HG03045 (cell line): Measurements from ENCODE around the gene GRIK3.

Experiments
- ATAC-seq: cut with Tn5 transposase; IDR thresholded peaks from one replicate; pipeline ENCODE4 v1.9.1; 2021; ENCODE audit warnings: mild to moderate bottlenecking, moderate library complexity; ENCODE audit not compliant: unreplicated experiment

The GRIK3 gene

DNA sequence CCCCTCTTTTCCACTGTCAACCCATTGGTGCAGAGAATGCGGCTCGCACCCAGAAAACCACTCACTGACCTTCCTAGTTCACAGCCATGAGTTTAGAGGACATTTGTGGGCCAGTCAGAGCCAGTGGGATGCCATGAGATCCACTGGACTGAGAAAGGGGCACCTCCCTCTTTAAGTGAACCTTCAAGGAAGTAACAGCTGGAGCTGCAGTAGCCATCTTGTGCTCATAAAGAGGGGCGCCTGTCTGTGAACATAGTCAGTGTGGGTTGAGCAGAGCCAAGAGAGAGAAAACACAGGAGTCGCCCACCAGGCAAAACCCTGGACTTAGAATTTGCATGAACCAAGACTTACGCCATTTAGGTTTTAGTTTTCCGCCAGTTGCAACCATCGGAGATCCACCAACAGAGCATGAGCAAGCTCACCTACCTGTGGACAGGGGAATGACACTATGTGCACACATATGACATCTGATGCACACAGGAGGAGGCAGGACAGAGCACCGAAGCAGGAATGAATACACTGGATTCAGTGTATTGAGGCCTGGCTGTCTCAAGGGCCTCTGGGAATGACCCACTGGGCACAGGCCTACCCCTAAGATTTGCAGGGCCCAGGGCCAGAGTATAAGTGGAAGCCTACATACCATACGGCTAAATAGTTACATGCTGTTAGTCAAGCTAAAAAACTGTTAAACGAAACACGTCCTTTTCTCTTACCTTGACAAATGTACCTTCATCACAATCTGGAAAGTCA lies 151.6 kb downstream of the GRIK3 start:
- ATAC-seq: no peak

DNA sequence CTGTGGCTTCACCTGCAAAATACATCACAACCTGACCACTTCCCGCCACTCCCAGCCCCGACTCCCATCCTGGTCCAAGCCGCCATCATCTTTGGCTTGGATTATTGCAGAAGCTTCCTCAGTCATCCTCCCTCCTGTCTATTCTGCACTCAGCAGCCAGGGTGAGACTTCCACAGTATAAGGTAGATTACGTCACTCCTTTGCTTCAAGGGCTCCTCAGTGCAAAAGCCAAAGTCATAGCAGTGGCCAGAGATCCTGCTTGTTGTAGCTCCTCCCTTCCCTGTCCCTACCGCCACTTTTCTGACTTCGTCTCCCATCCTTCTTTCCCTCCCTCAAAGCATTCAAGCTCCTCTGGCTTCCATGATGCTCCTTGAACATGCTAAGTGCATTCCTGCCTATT lies 152.8 kb downstream of the GRIK3 start:
- no peak for ATAC-seq

- ATAC-seq: no peak
Observed at GRCh38 chr1:36881068-36881405, 153.3 kb downstream of the GRIK3 start.

DNA sequence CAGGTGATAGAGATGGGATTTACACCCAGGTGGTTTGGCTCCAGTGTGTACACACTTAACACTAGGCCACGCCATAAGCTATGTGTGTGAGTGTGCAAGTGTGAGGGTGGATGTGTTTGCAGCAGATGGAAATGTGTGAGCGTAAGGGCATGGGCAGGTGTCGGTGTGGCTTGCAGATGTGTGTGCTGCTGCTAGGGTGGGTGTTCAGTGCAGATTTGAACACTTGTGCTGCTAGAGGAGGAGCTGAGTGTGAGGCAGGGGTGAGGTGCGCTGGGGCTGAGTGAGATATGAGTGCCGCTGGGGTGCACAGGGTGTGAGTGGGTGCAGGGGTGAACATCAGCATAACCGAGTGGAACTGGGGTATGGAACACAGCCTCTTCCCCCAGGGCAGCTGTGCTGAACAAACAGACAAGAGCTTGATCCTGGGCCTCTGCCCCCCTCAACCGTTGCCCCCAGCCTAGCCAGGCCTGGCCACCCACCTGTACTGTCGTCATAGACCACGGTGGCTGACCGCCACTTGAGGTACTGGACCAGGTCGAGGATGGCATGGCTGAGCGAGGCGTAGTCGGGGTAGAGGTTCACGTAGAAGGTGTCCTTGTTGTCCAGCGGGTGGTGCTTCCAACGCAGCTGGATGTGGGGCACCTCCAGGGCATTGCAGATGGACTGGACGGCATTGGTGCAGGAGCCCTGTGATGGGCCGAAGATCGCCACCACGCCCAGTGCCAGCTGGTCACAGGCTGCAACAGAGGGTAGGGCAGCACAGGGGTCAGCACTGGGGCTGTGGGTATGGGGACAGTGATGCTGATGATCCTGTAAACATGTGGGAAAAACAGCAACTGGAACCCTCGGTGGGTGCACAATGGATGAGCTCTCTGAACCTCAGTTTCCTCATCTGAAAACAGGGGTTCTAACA lies 153.9 kb downstream of the GRIK3 start:
- ATAC-seq: no peak

DNA sequence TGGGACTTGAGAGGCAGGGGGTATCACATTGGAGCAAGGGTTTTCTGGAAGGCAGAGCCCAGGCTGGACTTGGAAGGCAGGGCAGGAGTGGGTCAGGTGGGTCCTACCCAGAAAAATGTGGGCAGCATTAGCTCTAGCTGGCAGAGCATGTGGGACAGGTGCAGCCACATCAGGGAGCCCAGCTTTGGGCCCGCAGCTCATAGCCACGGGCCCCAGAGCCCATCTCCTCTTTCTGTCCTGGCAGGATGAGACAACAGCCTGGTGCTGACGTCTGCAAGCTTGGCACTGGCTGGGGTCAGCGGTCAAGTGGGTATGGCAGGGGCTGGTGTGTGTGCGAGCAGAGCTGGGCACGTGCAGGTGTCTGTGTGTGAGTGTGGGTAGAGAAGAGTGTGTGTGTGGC lies 154.7 kb downstream of the GRIK3 start:
- no peak for ATAC-seq

GRCh38 chr1:36876990-36877389 lies 157.3 kb downstream of the GRIK3 start:
- no peak for ATAC-seq

GRCh38 chr1:36874271-36875060 lies 159.8 kb downstream of the GRIK3 start:
- ATAC-seq: no peak

DNA sequence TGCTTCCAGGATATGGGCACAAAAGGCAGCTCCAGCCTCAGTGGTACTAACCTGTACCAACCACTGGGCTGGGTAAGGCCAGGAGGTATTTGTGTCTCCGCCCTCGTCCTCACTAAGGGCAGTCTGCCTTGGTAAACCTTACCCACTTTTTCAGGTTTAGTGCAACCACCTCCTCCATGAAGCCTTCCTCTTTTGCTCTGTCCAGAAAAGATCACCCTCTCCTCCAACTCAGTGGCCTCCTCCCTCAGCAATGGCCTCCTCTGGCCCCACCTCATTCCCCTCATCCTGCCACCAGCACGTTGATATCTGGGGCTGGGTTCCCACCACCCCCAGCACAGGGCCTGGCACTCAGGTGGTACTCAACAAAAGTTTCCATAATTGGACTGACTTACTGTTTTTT lies 161.5 kb downstream of the GRIK3 start:
- ATAC-seq: no peak

DNA sequence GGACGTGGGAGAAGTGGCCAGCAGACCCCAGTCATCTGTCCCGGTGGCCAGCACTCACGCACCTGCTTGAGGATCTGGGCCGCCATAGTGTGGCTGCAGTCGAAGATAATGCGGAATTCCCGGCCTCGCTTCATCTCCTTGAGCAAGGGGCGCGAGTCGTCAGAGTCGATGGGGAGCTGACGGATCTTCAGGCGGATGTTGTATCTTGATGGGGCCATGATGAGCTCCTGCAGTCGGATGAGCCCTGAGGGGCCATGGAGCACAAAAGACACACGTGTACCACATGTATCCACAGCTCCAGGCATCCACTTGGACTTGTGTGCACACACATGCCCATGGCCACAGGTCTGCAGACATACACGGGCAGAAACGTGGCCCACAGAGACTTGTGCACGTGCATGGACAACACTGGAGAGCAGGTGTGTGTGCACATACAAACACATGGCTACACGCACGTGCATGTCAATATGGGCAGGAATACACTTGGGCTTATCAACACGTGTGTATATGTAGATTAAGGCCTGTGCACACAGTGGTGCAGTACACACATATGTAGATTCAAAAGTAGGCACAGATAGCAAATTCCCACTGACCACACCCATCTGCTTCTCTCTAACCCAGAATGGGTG lies 162.1 kb downstream of the GRIK3 start:
- ATAC-seq: no peak

DNA sequence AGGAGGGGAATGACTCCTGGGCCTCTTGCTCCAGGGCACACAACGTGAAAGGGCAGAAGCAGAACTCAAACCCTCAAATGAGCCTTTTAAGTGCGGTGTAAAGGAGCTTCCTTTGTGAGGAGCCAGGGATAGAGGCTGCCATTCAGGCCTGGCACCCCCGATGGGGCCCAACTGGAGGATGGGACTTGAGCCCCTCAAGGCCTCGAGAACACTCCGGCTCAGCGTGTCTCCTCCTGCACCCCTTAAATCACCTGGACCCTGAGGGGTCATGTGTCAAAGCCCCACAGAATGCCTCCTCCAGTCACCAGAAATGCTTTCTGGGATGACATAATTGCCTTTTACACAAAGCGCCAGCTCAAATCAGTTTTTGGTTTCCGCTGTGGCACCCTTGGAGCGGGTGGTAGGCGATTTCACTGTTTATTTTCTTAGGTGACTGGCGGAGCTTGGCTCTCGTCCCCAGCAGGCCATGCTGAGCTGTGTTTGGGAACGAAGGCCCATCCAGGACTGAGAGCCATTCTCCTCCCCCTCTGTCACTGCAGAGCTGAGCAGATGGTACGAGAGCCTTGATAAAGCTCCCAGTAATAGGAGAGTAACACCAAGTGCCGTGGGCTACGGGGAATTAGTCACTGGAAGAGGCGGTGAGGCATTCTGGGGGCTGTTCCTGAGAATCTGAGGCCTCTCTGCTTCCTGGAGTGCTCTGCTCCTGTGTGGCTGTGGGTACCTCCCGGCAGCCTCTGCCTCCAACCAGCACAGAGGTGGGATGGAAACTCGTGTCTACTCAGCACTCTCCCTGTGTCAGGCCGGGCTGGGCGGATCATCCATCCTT lies 163.0 kb downstream of the GRIK3 start:
- no peak for ATAC-seq

GRCh38 chr1:36869826-36870225 lies 164.5 kb downstream of the GRIK3 start:
- no peak for ATAC-seq

- no peak for ATAC-seq
Observed at GRCh38 chr1:36869054-36869453, 165.3 kb downstream of the GRIK3 start.

DNA sequence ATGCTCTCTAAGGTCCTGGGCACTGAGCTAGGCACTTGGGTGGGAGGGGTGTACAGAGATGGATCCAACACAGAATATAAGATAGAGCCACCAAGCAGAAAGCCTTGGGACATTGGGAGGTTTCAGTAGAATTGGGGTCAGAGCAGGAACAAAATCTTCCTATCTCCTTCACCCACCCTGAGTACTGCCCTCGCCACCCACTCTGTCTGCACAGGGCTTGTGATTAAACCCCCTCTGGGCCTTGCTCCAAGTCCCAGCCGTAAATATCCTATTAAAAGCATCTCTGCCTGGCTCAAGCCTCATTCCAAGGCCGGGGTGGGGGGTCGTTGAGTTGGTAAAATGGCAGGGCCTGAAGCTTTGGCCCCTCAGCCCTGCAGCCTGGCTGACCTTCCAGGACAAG lies 166.7 kb downstream of the GRIK3 start:
- no peak for ATAC-seq

DNA sequence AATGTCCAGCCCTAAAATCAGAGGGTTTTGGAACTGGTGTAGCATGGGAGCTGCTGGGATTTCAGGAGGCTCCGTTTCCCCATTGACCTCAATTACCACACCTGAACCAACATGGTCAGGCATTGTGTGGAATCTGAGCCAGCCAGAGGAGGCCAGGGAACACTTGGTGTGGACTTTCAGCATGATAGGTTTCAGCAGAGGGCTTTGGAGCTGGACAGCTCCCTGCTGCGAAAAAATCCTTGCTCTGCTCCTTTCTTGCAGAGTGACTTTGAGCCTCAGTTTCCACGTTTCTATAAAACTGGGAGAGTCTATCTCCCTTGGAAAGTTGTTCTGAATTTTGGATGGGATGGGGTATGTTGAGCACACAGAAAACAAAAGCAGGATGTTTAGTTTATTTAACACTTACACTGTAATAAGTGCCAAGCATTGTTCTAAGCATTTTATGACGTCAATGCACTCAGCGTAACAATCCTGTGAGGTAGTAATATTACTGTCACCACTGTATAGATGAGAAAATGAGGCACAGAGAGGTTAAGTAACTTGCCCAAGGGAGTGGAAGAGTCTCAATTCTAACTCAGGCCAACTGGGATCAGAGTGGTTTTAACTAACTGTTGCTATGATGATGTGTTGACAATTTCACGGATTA lies 168.0 kb downstream of the GRIK3 start:
- ATAC-seq: no peak

DNA sequence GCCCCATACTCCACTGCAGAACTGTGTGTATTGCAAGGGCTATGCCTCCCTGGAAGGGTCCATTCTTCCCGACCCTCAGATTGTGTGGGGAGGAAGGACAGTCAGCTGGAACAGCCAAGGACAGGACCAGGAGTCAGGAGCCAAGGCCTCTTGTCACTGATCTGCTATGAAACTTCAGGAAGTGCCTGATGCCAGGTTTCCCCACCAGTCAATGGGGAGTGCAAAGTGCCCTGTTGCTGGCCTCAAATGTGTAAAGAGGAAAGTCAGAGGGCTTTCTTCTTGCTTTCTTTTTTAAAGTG lies 168.8 kb downstream of the GRIK3 start:
- no peak for ATAC-seq

GRCh38 chr1:36864823-36865601 lies 169.3 kb downstream of the GRIK3 start:
- no peak for ATAC-seq

DNA sequence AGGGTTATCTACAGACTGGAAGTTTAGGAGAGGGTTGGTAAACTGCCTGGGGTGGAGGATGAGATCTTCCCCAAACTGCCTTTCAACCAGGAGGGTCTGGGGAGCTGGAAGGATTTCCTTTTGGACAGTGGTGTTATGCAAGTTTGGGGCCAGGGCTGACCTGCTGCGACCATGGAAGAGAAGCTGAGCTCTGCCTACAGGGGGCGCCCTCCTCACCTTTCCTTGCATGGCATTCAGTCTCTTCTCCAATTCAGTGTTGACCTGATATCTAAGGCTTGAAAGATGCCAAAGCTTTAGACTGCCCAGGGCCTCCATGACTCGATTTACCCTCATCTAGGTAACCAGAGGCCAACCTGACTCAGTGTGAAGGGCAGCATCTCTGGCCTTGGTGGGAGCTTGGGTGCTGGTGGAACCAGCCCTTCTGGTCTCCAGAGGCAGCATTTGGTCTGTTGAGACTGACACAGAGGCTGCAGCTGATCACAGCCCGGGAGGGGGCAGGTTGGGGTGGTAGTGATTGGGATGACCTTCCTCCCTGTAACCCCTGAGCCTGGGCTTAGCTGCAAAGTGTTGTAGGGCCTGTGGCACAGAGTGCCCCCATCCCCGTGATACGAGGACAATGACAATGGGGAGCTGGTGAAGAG lies 170.0 kb downstream of the GRIK3 start:
- ATAC-seq: no peak

DNA sequence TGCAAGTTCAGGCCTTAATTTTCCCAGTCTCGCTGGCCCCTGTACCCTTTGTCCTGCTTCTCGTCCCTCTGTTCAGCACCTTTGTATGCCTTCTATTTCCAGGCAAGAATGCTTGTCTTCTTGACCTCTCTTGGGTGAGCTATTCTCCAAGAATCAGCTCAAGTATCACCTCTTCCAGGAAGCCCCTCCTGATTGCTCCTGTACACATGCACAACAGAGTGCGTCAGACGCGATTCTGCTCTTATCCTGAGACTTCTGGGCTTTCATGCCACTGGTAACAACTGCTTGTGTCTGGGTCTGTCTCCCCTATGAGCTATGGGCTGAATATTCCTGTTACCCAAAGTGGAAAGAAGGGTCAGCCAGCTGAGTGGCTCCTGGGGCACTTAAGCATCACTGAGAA lies 170.8 kb downstream of the GRIK3 start:
- no peak for ATAC-seq

GRCh38 chr1:36863061-36863460 lies 171.3 kb downstream of the GRIK3 start:
- no peak for ATAC-seq
